HG03103 (cell line): ENCODE measurements around the gene ACSL3.
"Not testable (repeated sequence)": the region's sequence is repeated elsewhere in the genome, so short reads cannot be mapped to it uniquely, and the experiment has no call there.

ENCODE experiments used
- ATAC-seq: cut with Tn5 transposase; IDR thresholded peaks from one replicate; pipeline ENCODE4 v1.9.1; 2021; ENCODE audit warnings: low read depth; ENCODE audit not compliant: unreplicated experiment

The ACSL3 gene

GRCh38 chr2:222851956-222852617 lies 8.7 kb upstream of the ACSL3 start:
- ATAC-seq = no peak

GRCh38 chr2:222854773-222855700 lies 5.8 kb upstream of the ACSL3 start:
- ATAC-seq = no peak

GRCh38 chr2:222859786-222860612 lies 837 bp upstream of the ACSL3 start:
- ATAC-seq = no peak

- peak; percentile 19 for ATAC-seq
Observed at GRCh38 chr2:222861411-222862105, 722 bp downstream of the ACSL3 start.

GRCh38 chr2:222862106-222862908 lies 1.5 kb downstream of the ACSL3 start:
- ATAC-seq = no peak

- ATAC-seq = no peak
Observed at GRCh38 chr2:222862909-222863544, 2.2 kb downstream of the ACSL3 start.

GRCh38 chr2:222864296-222864695 lies 3.5 kb downstream of the ACSL3 start:
- ATAC-seq = no peak

GRCh38 chr2:222865301-222865700 lies 4.5 kb downstream of the ACSL3 start:
- no peak for ATAC-seq

- no peak for ATAC-seq
Observed at GRCh38 chr2:222866358-222866960, 5.6 kb downstream of the ACSL3 start.

- ATAC-seq = not testable (repeated sequence)
Observed at GRCh38 chr2:222868560-222869251, 7.9 kb downstream of the ACSL3 start.

GRCh38 chr2:222869252-222869560 lies 8.4 kb downstream of the ACSL3 start:
- ATAC-seq = no peak

GRCh38 chr2:222871291-222871690 lies 10.5 kb downstream of the ACSL3 start:
- no peak for ATAC-seq

- no peak for ATAC-seq
Observed at GRCh38 chr2:222872551-222872950, 11.7 kb downstream of the ACSL3 start.

GRCh38 chr2:222875482-222875881 lies 14.6 kb downstream of the ACSL3 start:
- ATAC-seq = no peak

- ATAC-seq = no peak
Observed at GRCh38 chr2:222876947-222877346, 16.1 kb downstream of the ACSL3 start.

GRCh38 chr2:222877556-222878300 lies 16.9 kb downstream of the ACSL3 start:
- no peak for ATAC-seq

GRCh38 chr2:222878301-222878876 lies 17.6 kb downstream of the ACSL3 start:
- no peak for ATAC-seq
